B cell (primary cell): ENCODE results near the gene MIPEP. TPM values are rescaled to one million over a fixed set of nuclear protein-coding genes. Genes with fewer than 3 reads are reported as not detected.

Experiments
- ATAC-seq: fragments of 200-7000 bp; cut with Tn5 transposase; one replicate; pipeline ENCODE4 v1.10.0; 2021; ENCODE audit warnings: low read depth, mild to moderate bottlenecking, moderate number of reproducible peaks, moderate library complexity
- CTCF ChIA-PET: fragments of 350-600 bp; sonication (Branson Sonifier 250); formaldehyde crosslinking; loops from one replicate; lab custom pipeline; 2021; ENCODE audit warnings: antibody characterized with exemption, inconsistent platforms; lab: Charles Lee
- POLR2A ChIA-PET: fragments of 350-600 bp; sonication (Branson Sonifier 250); formaldehyde crosslinking; loops from one replicate; lab custom pipeline; 2021; ENCODE audit warnings: antibody characterized with exemption; lab: Charles Lee
- DNase-seq: peaks from one replicate; pipeline ENCODE4 v3.0.0; 2013
- H2AFZ ChIP-seq: 2 replicates; pipeline ENCODE4 v1.6.1; 2012; ENCODE audit warnings: mild to moderate bottlenecking, low read depth, low read length; ENCODE audit not compliant: insufficient read depth, poor library complexity, severe bottlenecking
- H3K27ac ChIP-seq, 2 donors: 1 replicate in 1 of 2; 2 replicates in 1 of 2; pipeline ENCODE4 v1.5.1; 2012 to 2013; ENCODE audit warnings: low read length in 2 of 2, mild to moderate bottlenecking in 2 of 2, moderate library complexity in 1 of 2
- H3K27me3 ChIP-seq, 4 experiments: fragments of 200-600 bp in 1 of 4; sonication (generic) in 1 of 4; replicated peaks in 1 of 4; 1 replicate in 2 of 4; 2 replicates in 2 of 4; pipeline versions ENCODE4 v1.6.1 to v1.7.0; 2013 to 2016; ENCODE audit warnings: low read length in 3 of 4, mild to moderate bottlenecking in 2 of 4, mixed read lengths in 1 of 4, moderate library complexity in 1 of 4; ENCODE audit not compliant: insufficient read depth in 4 of 4, control insufficient read depth in 3 of 4; ENCODE audit errors: control extremely low read depth in 1 of 4
- H3K36me3 ChIP-seq, 2 experiments: replicated peaks in 1 of 2; 1 replicate in 1 of 2; 2 replicates in 1 of 2; pipeline versions ENCODE4 v1.6.1 to v1.7.1; 2013; ENCODE audit warnings: low read length in 1 of 2; ENCODE audit not compliant: insufficient read depth in 2 of 2, control insufficient read depth in 1 of 2; ENCODE audit errors: control extremely low read depth in 1 of 2, extremely low read depth in 1 of 2
- H3K4me1 ChIP-seq, 2 donors: fragments of 200-600 bp in 1 of 2; sonication (generic) in 1 of 2; 1 replicate in 1 of 2; 2 replicates in 1 of 2; pipeline versions ENCODE4 v1.5.1 to v1.6.1; 2013 to 2017; ENCODE audit warnings: low read length in 2 of 2; ENCODE audit not compliant: control insufficient read depth in 2 of 2, insufficient read depth in 2 of 2
- H3K4me2 ChIP-seq: replicated peaks from 2 replicates; pipeline ENCODE3; 2012; ENCODE audit warnings: mild to moderate bottlenecking, low read depth, low read length; ENCODE audit not compliant: poor library complexity, severe bottlenecking
- H3K4me3 ChIP-seq, 5 experiments: fragments of 200-600 bp in 1 of 5; sonication (generic) in 1 of 5; 1 replicate in 3 of 5; 2 replicates in 2 of 5; pipeline versions ENCODE4 v1.5.1 to v1.7.0; 2011 to 2016; ENCODE audit warnings: low read length in 4 of 5, mild to moderate bottlenecking in 4 of 5, low read depth in 2 of 5, control low read depth in 1 of 5, moderate library complexity in 1 of 5; ENCODE audit not compliant: insufficient read depth in 1 of 5; ENCODE audit errors: control extremely low read depth in 1 of 5, extremely low read depth in 1 of 5
- H3K79me2 ChIP-seq: fragments of 200-600 bp; sonication (generic); one replicate; pipeline ENCODE4 v1.6.0; 2016; ENCODE audit warnings: low read length; ENCODE audit not compliant: control insufficient read depth, insufficient read depth
- H3K9ac ChIP-seq: fragments of 200-600 bp; sonication (generic); 2 replicates; pipeline ENCODE4 v1.6.1; 2017; ENCODE audit warnings: mild to moderate bottlenecking, low read length, moderate library complexity
- H3K9me3 ChIP-seq, 3 donors: one replicate each; pipeline versions ENCODE4 v1.6.1 to v1.7.1; 2013; ENCODE audit warnings: low read length in 2 of 3; ENCODE audit not compliant: control insufficient read depth in 2 of 3, insufficient read depth in 1 of 3; ENCODE audit errors: control extremely low read depth in 1 of 3
- H4K20me1 ChIP-seq: 2 replicates; pipeline ENCODE4 v1.6.0; 2012; ENCODE audit warnings: mild to moderate bottlenecking, low read length; ENCODE audit not compliant: insufficient read depth, control insufficient read depth, poor library complexity, severe bottlenecking
- H3K27ac Mint-ChIP-seq: one replicate; pipeline ENCODE4 v1.8.0; 2021; ENCODE audit warnings: mixed read lengths
- H3K27me3 Mint-ChIP-seq: one replicate; pipeline ENCODE4 v1.8.0; 2021; ENCODE audit warnings: mixed read lengths
- H3K4me1 Mint-ChIP-seq: one replicate; pipeline ENCODE4 v1.8.0; 2021; ENCODE audit warnings: mixed read lengths
- H3K4me3 Mint-ChIP-seq: one replicate; pipeline ENCODE4 v1.8.0; 2021; ENCODE audit warnings: mixed read lengths
- H3K9me3 Mint-ChIP-seq: one replicate; pipeline ENCODE4 v1.8.0; 2022; ENCODE audit warnings: mixed read lengths; ENCODE audit not compliant: insufficient read depth
- CTCF ChIP-seq: fragments of 200-600 bp; IDR thresholded peaks from one replicate; pipeline ENCODE4 v1.8.0; 2022; ENCODE audit warnings: antibody characterized with exemption, mild to moderate bottlenecking
- EZH2 ChIP-seq: IDR thresholded peaks from 2 replicates; pipeline ENCODE4 v1.6.1; 2012; ENCODE audit warnings: borderline replicate concordance, low read depth, mild to moderate bottlenecking, moderate library complexity, low read length; ENCODE audit not compliant: insufficient read depth, poor library complexity, severe bottlenecking
- WGBS: methylation state at CpG from one replicate; pipeline ENCODE4 v1.1.5; 2013; ENCODE audit warnings: missing lambda C conversion rate; ENCODE audit not compliant: insufficient coverage; 5-methylcytosine and 5-hydroxymethylcytosine counted together
- intact Hi-C: fragments of 100-400 bp; cut with micrococcal nuclease; formaldehyde crosslinking; loops from one replicate; pipeline ENCODE4 v1.10.0; 2022
- polyA plus RNA-seq: library from polyadenylated mRNA; depleted of rRNA; stranded (reverse); fragments of >200 nt; gene quantifications from 2 replicates; pipeline ENCODE4 v1.2.3, GENCODE V29; 2012
- total RNA-seq, 2 donors: library from RNA; stranded (reverse); fragments of 120-200 nt in 1 of 2; gene quantifications; 1 replicate in 1 of 2; 2 replicates in 1 of 2; pipeline versions ENCODE4 v1.2.3 to v1.2.4, GENCODE V29; 2013 to 2022

MIPEP gene
- total and polyA plus RNA-seq, 2 donors (not counting 1 experiment from before 2014, with no cell fraction given), result 6.2 to 16.9 TPM

GRCh38 chr13:23859455-23859854 is 29.7 kb downstream of the MIPEP start:
- no peak overlapping the region for H3K27ac ChIP-seq
- no peaks in the 10 kb centered on the region for H3K27me3 ChIP-seq
- H4K20me1 ChIP-seq, result no peaks in the 10 kb centered on the region
- POLR2A ChIA-PET, result interaction anchor here (0.7 kb wide), 1 partner anchor 457 kb away, joined by 3 read pairs; no protein-coding TSS in a partner anchor
- TF ChIP-seq CTCF (no peak), EZH2 (no peak)
- no peak for ATAC-seq
- DNase-seq, result no peak
- H3K4me1 Mint-ChIP-seq, result peaks cover 9% of the 10 kb centered on the region
- no peak overlapping the region for H3K4me3 ChIP-seq
- H3K27me3 Mint-ChIP-seq, result no peaks in the 10 kb centered on the region
- H3K4me3 Mint-ChIP-seq, result no peak overlapping the region
- H3K4me1 ChIP-seq, result peaks cover 0 to 5% of the 10 kb centered on the region in 2 donors
- CTCF ChIA-PET, result interaction anchor here (1.7 kb wide), 1 partner anchor 392 kb away, joined by 3 read pairs; no protein-coding TSS in a partner anchor
- no peak overlapping the region for H3K4me2 ChIP-seq
- intact Hi-C loops, result no loop called here
- no peak overlapping the region for H3K27ac Mint-ChIP-seq
- no peaks in the 10 kb centered on the region for H3K79me2 ChIP-seq
- H3K9me3 ChIP-seq, result no peaks in the 10 kb centered on the region
- H3K9me3 Mint-ChIP-seq, result no peaks in the 10 kb centered on the region
- H2AFZ ChIP-seq, result no peak overlapping the region
- no peak overlapping the region for H3K9ac ChIP-seq
- peaks cover 0 to 7% of the 10 kb centered on the region in 2 experiments for H3K36me3 ChIP-seq

DNA sequence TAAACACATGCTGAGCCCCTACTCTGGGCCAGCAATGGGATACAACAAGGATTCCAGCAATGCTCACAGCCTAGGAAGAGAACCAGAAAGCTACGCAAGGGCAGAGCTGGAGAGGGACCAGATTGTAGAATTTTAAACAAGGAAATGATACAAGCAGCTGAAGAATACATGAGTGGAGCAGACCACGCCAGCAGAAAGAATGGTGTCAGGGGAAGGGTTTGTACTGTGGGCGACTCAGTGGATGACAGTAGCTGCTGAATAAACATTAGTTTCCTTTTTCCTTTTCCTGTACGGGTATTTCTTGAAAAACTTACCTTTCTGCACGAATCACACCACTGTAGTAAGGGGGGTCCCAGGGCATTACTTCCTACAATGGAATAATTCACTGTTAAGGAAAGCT is 30.7 kb downstream of the MIPEP start:
- ATAC-seq (no peak), DNase-seq (no peak)
- Histone ChIP-seq H3K27ac (no peak overlapping the region), H2AFZ (no peak overlapping the region), H3K27me3 (no peaks in the 10 kb centered on the region), H3K4me2 (no peak overlapping the region), H3K4me1 (peaks cover 0 to 5% of the 10 kb centered on the region in 2 donors), H3K9me3 (no peaks in the 10 kb centered on the region), H3K79me2 (no peaks in the 10 kb centered on the region), H3K9ac (no peak overlapping the region), H3K36me3 (peaks cover 0 to 7% of the 10 kb centered on the region in 2 experiments), H3K4me3 (no peak overlapping the region), H4K20me1 (no peaks in the 10 kb centered on the region)
- Mint-ChIP-seq H3K9me3 (no peaks in the 10 kb centered on the region), H3K27me3 (no peaks in the 10 kb centered on the region), H3K4me3 (no peak overlapping the region), H3K27ac (no peak overlapping the region), H3K4me1 (peaks cover 9% of the 10 kb centered on the region)
- TF ChIP-seq CTCF (no peak), EZH2 (no peak)
- ChIA-PET POLR2A (interaction anchor here (0.7 kb wide), 1 partner anchor 456 kb away, joined by 3 read pairs; no protein-coding TSS in a partner anchor), CTCF (interaction anchor here (1.7 kb wide), 1 partner anchor 391 kb away, joined by 3 read pairs; no protein-coding TSS in a partner anchor)
- 86% methylated on average over 2 of the region's 5 CpGs for WGBS
- intact Hi-C loops, result no loop called here
